GM19238 (cell line): ENCODE data around the gene SSX3.
"Not testable (repeated sequence)": the region's sequence is repeated elsewhere in the genome, so short reads cannot be mapped to it uniquely, and the experiment has no call there.

ENCODE experiments used
- DNase-seq: peaks from one replicate; pipeline ENCODE4 v3.0.0; 2011; ENCODE audit warnings: low spot score; ENCODE audit not compliant: insufficient read length

The SSX3 gene, protein sequence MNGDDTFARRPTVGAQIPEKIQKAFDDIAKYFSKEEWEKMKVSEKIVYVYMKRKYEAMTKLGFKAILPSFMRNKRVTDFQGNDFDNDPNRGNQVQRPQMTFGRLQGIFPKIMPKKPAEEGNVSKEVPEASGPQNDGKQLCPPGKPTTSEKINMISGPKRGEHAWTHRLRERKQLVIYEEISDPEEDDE

DNA sequence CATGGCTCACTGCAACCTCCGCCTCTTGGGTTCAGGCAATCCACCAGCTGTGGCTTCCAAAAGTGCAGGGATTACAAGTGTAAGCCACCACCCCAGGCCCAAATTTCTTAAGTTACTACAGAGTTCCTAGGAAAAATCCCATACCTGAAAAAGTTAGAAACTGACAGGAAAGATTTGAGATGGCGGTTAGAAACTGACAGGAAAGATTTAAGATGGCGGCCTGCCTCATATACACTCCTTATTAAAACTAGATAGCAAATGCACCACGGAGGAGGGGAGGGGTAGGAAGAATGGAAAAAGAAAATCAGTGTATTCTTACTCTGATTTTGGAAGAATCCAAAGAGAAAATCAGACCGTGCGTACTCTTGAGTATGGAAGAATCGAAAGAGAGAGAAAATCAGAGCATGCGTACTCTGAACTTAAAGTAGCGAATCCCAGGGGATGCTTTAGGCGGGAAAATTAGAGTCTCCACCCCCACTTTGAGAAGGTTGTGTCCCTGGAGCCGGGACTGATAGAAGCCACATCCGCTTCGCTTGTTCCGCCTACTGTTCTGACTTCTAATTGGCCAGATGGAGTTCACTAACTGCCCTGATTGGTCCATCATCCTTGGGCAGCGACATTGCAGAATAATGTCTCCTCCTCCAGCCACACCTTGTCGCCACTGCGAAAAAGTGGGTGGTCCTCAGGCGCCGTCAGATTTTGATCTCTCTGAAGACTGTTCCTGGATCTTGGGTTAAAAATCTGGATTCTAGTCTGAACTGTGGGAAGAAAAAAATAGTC is at the start of gene SSX3:
Gene SSX3, minus strand, starts transcription at position 389 of the 780 bp plus-strand sequence. CDS start 1,454 bp downstream, outside the sequence.
- not testable (repeated sequence) for DNase-seq

DNA sequence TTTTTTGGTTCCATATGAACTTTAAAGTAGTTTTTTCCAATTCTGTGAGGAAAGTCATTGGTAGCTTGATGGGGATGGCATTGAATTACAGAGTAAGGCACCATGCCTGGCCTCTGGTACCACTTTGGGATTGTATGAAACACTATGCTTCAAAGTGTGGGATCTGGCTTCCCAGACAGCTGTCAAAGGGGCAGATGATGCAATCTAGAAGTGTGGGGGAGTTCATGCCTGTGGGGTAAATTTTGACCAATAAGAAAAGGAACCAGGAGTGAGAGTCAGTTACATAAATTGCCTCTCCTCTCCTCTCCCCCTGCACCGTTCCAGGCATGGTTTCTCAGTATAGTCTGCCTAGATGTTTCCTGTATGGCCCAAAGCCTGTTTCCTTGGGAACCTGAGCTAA is 41.3 kb upstream of the SSX3 start:
- DNase-seq = not testable (repeated sequence)

DNA sequence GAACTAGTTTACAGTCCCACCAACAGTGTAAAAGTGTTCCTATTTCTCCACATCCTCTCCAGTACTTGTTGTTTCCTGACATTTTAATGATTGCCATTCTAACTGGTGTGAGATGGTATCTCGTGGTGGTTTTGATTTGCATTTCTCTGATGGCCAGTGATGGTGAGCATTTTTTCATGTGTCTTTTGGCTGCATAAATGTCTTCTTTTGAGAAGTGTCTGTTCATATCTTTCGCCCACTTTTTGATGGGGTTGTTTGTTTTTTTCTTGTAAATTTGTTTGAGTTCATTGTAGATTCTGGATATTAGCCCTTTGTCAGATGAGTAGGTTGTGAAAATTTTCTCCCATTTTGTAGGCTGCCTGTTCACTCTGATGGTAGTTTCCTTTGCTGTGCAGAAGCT is 40.4 kb upstream of the SSX3 start:
- not testable (repeated sequence) for DNase-seq

DNA sequence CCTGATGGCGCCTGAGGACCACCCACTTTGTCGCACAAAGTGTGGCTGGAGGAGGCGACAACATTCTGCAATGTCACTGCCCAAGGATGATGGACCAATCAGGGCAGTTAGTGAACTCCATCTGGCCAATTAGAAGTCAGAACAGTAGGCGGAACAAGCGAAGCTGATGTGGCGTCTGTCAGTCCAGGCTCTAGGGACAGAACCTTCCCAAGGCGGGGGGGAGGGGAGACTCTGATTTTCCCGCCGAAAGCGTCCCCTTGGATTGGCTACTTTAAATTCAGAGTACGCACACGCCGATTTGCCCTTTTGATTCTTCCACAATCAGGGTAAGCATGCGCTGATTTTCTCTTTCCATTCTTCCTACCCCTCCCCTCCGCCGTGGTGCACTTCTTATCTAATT is 26.7 kb upstream of the SSX3 start, which contains the start of gene SSX4:
Gene SSX4, plus strand, starts transcription at position 301 of the 400 bp plus-strand sequence. CDS start 515 bp downstream, outside the sequence.
- DNase-seq = not testable (repeated sequence)

DNA sequence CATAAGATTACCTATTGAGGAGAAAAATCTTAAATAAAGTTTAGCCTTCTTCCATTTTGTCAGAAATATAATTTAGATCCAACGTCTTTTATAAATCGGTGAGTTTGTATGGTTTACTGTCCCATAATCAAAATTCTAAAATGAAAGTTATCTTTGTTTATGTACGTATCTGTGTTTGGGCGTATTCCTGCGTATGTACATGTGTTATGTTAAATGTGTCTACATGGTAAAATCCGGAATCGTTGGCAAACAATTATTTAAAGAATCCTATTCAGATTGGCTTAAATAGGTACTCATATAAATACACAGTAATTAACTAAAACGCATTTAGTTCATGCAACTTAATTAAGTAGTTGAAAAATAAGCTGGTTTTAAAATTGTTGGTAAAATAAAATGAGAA is 13.9 kb upstream of the SSX3 start:
- DNase-seq = not testable (repeated sequence)

DNA sequence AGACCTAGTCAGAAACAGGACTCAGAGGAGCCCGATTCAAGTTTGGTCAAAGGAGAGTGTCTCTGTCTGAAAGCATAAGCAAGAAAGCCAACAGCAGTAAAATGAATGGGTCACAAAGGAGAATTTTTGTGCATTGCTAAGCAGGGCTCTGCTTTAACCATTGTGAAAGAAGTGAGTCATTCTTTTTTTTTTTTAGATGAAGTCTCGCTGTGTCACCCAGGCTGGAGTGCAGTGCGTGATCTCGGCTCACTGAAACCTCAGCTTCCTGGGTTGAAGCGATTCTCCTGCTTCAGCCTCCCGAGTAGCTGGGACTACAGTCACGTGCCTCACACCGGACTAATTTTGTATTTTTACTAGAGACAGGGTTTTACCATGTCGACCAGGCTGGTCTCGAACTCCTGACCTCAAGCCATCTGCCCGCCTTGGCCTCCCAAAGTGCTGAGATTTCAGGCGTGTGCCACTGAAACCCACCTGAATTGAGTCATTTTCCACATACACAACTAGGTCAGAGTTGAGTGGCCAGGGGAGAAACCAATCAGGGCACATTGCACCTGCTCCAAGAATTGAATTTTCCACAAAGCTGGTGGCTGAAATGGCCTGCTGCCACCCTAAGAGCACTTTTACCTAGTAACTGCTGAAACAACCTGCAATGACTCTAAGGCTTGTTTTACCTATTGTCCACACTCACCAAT is 11.4 kb upstream of the SSX3 start:
- not testable (repeated sequence) for DNase-seq

DNA sequence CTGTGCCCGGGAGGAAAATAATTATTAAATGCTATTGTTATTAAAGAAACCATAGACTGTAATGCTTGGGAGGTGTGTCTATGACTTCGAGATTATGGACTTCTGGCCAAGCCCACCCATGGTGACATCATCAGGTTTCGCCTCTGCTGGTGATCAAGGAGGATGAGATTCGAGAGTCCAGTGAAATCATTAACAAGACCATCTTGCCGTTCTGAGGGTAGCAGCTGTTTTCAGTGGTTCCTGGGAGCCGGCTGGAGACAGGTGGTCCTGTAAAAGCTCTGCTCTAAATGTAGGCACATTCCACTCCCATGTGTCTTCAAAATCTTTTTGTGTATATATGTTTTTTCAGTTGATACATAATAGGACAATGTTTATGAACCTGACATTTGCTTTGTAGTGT is 2.8 kb upstream of the SSX3 start:
- not testable (repeated sequence) for DNase-seq

DNA sequence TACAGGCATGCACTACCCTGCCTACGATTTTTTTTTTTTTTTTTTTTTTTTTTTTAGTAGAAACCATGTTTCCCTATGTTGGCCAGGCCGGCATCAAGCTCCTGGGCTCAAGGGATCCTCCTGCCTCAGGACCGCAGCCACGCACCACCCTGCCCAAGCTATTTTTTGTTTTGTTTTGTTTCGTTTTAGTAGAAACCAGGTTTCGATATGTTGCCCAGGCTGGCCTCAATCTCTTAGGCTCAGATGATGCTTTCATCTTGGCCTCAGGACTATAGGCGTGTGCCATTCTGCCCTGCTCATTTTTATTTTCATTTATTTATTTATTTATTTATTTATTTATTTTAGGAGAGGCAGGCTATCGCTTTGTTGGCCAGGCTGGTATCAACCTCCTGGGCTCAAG is 1.2 kb upstream of the SSX3 start:
- no peak for DNase-seq

DNA sequence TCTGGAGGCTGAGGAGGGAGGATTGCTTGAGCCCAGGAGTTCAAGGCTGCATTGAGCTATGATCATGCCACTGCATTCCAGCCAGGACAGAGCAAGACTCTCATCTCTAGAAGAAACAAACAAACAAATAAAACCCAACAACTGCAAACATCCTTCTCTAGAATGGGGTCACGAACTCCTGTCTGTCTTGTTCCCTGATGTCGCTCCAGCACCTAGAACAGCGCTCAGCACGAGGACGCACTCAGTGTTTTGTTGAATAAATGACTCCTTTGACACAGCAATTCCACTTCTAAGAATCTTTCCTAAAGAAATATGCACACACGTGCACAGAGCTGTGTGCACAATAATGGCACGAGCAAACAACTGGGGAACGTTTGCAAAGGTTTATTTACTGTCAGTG is 10.4 kb downstream of the SSX3 start:
- DNase-seq = not testable (repeated sequence)

DNA sequence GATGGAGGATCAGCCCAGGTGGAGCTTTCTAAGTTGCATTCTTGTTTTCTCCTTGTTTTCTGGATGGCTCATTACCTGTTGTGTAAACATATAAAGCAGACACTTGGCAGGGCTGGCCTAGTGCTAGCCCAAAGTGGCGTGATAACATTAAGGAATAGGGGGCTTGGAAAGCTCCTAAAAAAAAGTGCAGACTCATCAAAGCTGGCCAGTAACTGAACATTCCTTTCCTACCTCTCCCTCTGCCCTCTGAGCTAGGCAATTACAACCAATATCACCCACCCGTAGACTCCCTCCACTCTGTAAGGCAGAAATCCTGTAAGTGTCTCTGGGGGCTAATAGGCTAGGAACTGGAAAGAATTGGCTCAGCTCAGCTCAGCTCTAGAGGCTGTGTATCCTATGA is 42.5 kb downstream of the SSX3 start:
- DNase-seq = not testable (repeated sequence)

DNA sequence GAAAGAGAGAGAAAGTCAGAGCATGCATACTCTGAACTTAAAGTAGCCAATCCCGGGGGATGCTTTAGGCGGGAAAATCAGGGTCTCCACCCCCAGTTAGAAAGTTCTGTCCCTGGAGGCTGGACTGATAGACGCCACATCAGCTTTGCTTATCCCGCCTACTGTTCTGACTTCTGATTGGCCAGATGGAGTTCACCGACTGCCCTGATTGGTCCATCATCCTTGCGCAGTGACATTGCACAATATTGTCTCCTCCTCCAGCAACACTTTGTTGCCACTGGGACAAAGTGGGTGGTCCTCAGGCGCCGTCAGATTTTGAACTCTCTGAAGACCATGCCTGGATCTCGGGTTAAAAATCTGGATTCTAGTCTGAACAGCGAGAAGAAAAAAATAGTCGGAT is 50.3 kb downstream of the SSX3 start:
- DNase-seq = no peak
